ENCODE results near the gene RFTN1.

Gene RFTN1

DNA sequence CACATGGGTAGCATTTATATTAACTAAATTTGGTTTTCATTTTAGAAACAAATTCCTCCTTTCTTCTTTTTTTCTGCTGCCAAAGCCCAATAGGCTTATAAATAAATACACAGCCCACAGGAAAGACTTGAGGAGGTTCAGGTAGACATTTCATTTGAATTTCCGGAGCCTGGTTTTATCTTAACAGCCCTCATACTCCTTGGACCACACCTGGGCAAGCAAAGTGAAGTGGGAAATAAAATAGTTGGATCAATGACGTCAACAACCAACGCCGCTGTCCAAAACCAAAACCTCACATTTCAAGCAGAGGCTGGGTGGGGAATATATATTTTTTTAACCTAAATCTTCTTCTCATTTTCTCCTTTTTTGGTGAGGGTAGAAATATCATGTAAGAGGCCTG, 53.2 kb downstream of the RFTN1 start:
- TF ChIP-seq, protein P1, sequence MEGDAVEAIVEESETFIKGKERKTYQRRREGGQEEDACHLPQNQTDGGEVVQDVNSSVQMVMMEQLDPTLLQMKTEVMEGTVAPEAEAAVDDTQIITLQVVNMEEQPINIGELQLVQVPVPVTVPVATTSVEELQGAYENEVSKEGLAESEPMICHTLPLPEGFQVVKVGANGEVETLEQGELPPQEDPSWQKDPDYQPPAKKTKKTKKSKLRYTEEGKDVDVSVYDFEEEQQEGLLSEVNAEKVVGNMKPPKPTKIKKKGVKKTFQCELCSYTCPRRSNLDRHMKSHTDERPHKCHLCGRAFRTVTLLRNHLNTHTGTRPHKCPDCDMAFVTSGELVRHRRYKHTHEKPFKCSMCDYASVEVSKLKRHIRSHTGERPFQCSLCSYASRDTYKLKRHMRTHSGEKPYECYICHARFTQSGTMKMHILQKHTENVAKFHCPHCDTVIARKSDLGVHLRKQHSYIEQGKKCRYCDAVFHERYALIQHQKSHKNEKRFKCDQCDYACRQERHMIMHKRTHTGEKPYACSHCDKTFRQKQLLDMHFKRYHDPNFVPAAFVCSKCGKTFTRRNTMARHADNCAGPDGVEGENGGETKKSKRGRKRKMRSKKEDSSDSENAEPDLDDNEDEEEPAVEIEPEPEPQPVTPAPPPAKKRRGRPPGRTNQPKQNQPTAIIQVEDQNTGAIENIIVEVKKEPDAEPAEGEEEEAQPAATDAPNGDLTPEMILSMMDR (IDR thresholded peaks at IDR 0.05; ENCODE audit: low read depth, low read length): no peak
- DNase-seq (ENCODE audit: low read depth in 2 of 2): no peak
- no peak overlapping the region for H3K4me3 ChIP-seq (replicated peaks in 1 of 2; ENCODE audit: low read depth in 2 of 2, low read length in 2 of 2)

DNA sequence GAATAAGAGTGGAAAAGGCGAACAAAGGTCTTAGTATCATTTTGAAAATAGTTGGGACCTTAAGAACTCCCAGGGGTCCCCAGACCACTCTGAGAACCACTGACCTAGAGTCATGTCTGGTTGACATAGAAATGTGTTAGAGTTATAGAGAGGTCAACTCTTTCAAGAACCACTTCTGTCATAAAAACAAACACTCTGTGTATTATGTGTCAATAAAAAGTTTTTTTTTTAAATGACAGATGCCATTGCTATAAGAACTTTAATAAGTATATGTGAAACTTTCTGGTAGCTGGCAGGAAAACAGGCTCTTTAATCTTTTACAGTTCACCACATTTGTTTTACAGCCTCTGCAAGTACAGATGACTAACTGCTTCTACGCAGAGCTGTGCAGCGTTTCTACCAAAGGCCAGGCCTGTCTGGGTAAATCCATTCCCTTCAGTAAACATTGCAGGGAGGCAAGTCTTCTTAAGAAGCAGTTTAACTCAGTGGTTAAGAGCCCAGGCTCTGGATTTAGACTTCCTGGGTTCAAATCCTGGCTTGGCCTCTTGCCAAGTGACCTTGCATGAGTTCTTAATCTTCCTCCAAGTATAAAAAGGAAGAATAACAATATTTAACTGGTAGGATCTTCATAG, 56.6 kb downstream of the RFTN1 start:
- TF ChIP-seq, protein P1 (IDR thresholded peaks at IDR 0.05; ENCODE audit: low read depth, low read length): no peak
- no peak overlapping the region for H3K4me3 ChIP-seq (replicated peaks in 1 of 2; ENCODE audit: low read depth in 2 of 2, low read length in 2 of 2)
- DNase-seq (ENCODE audit: low read depth in 2 of 2): peak; percentile 72 to 78

DNA sequence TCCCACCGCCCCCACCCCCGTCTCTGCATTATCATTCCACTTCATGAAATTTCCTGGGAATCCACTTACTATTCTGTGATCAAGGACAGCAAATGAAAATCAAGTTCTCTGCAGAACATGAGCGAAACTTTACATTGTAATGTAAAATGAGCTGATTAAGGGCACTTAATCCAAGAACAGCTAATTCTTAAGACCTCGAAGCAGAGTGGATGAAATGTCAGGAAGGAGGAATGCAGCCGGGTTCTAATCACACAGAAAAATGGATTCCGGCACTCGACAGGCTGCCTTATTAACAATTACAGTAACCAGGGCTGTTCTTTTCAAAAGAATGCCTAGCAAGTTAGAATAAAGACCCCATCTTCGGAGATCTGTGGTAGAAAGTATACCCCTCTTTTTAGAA, 57.5 kb downstream of the RFTN1 start:
- TF ChIP-seq, protein P1 (IDR thresholded peaks at IDR 0.05; ENCODE audit: low read depth, low read length): no peak
- DNase-seq (ENCODE audit: low read depth in 2 of 2): no peak
- no peak overlapping the region for H3K4me3 ChIP-seq (replicated peaks in 1 of 2; ENCODE audit: low read depth in 2 of 2, low read length in 2 of 2)

DNA sequence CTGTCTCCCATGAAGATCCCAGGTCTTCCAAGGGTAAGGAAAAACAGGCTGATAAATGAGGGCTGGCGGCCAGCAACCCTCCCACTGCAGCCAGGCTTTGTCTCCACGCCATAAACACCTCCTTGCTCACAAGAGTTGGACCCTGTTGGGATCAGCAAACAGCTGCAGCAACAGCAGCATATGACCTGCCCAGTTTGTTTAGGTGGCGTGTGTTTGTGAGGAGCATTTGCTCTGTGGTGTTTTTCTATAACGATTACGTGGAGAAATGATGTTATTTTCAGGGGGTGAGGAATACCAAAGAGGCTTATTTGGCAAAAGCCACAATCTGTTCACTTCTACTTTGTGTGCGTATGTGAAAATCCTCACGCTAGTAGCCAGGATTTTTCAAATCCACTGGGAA, 58.5 kb downstream of the RFTN1 start:
- DNase-seq (ENCODE audit: low read depth in 2 of 2): no peak
- TF ChIP-seq, protein P1 (IDR thresholded peaks at IDR 0.05; ENCODE audit: low read depth, low read length): no peak
- no peak overlapping the region for H3K4me3 ChIP-seq (replicated peaks in 1 of 2; ENCODE audit: low read depth in 2 of 2, low read length in 2 of 2)

DNA sequence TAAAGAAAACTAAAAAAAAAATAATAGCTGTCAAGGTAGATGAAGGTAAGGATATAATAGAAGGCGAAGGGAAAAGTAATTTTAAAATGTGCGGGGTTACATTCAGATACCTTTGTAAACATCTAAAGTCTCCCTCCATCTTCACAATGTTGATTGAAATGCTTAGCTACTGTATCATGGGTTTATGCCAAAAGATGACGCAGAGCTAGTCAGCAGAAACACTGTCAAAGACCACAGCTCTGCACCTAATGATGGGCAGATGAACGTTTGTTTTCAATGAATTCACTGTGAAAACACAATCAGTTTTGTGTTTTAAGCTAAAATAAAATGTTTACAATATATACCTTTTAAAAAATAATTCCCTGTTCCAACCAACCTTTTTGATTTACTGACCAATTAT, 61.2 kb downstream of the RFTN1 start:
- no peak overlapping the region for H3K4me3 ChIP-seq (replicated peaks in 1 of 2; ENCODE audit: low read depth in 2 of 2, low read length in 2 of 2)
- TF ChIP-seq, protein P1 (IDR thresholded peaks at IDR 0.05; ENCODE audit: low read depth, low read length): no peak
- DNase-seq (ENCODE audit: low read depth in 2 of 2): peak in 1 of 2 donors; percentile 77

DNA sequence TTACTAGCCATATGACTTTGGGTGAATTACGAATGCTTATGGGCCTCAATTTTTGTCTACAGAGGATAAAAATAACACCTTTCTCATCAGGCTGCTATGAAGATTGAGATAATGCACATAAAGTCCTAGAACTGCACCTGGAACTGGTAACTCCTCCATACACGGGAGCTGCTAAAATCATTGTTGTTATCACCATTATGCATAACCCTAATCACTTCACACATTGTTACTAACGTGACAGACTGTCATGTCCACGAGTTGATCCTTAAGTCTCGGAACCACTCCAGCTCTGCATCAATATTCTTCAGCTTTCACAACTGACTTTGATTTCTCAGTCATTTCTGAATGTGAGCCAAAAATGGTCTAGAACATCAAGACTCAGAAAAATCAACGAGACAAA, 64.1 kb downstream of the RFTN1 start:
- DNase-seq (ENCODE audit: low read depth in 2 of 2): no peak
- no peak overlapping the region for H3K4me3 ChIP-seq (replicated peaks in 1 of 2; ENCODE audit: low read depth in 2 of 2, low read length in 2 of 2)
- TF ChIP-seq, protein P1 (IDR thresholded peaks at IDR 0.05; ENCODE audit: low read depth, low read length): no peak

DNA sequence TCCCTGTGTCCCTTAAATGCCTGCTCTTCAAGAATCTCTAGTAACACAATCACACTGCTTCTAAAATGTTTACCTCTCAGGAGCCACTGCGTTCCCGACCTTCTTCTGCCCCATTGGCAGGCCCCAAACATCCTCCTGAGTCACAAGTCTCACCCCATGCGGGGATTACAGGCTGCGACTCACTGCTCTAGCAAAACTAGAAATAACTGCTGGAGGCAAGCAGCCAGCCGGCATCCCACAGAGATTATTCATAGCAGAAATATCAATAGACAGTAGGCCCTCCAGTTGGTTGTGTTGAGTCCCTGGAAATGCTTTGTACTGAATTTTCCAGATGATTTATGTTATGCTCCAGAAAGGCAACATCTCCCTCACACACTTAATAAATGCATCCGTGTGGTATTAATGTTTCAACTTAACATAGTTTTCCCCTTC, 64.8 kb downstream of the RFTN1 start:
- no peak overlapping the region for H3K4me3 ChIP-seq (replicated peaks in 1 of 2; ENCODE audit: low read depth in 2 of 2, low read length in 2 of 2)
- peak; percentile 92 to 97 for DNase-seq (ENCODE audit: low read depth in 2 of 2)
- TF ChIP-seq, protein P1 (IDR thresholded peaks at IDR 0.05; ENCODE audit: low read depth, low read length): no peak
